GM12878 (cell line): ENCODE data around the gene ARHGAP6. TPM values are rescaled to one million over a fixed set of nuclear protein-coding genes. Genes with fewer than 3 reads are reported as not detected.
A peak's percentile ranks its signal among the peaks of the same experiment; 100 is the strongest.

ENCODE experiments used
- ATAC-seq: fragments of 200-7000 bp; cut with Tn5 transposase; 3 replicates; pipeline ENCODE4 v1.9.1; 2020; ENCODE audit warnings: mild to moderate bottlenecking, moderate library complexity
- Bru-seq: library from RNA; stranded (reverse); fragments of 400-500 nt; gene quantifications from one replicate; lab custom pipeline; 2021; lab: Mats Ljungman, UMichigan
- BruChase-seq, 2 experiments: library from RNA; stranded (reverse); fragments of 400-500 nt; gene quantifications; one replicate each; lab custom pipeline; 2021; lab: Mats Ljungman, UMichigan
- BruUV-seq: library from RNA; stranded (reverse); fragments of 400-500 nt; replicated peaks from 2 replicates; lab custom pipeline; 2021; lab: Mats Ljungman, UMichigan
- CTCF ChIA-PET: fragments of 300-600 bp; sonication (Branson Sonifier 250); formaldehyde crosslinking; extraction: SDS; loops from one replicate; lab custom pipeline; 2021; ENCODE audit warnings: inconsistent platforms; lab: Yijun Ruan, JAX
- POLR2A ChIA-PET: fragments of 350-600 bp; formaldehyde crosslinking; extraction: SDS; loops from one replicate; lab custom pipeline; 2021; ENCODE audit warnings: inconsistent platforms; lab: Charles Lee
- RAD21 ChIA-PET: fragments of 300-600 bp; sonication (Branson Sonifier 250); formaldehyde crosslinking; loops from one replicate; lab custom pipeline; 2023; ENCODE audit warnings: antibody characterized with exemption; ENCODE audit not compliant: unreplicated experiment; lab: Charles Lee
- SMC1A ChIA-PET: fragments of 300-600 bp; sonication (Branson Sonifier 250); formaldehyde crosslinking; loops from one replicate; lab custom pipeline; 2023; ENCODE audit not compliant: unreplicated experiment, uncharacterized antibody; lab: Charles Lee
- DNase-seq: peaks from one replicate; pipeline ENCODE4 v3.0.0-alpha.2; 2011; ENCODE audit warnings: low read depth, low spot score
- FAIRE-seq: peaks from 3 replicates; lab custom pipeline; 2011; peaks lifted over from hg19 to GRCh38; lab: Jason Lieb, UNC
- H2AFZ ChIP-seq: 2 replicates; pipeline ENCODE4 v1.6.0; 2011; ENCODE audit warnings: low read depth, low read length, control low read depth; ENCODE audit not compliant: control insufficient read depth
- H3K27ac ChIP-seq: 2 replicates; pipeline ENCODE4 v1.5.1; 2011; ENCODE audit warnings: control low read depth; ENCODE audit not compliant: control insufficient read depth, insufficient read depth
- H3K27me3 ChIP-seq, 2 experiments: replicated peaks in 1 of 2; 2 replicates each; pipeline versions ENCODE4 v1.6.0 to v1.6.1; 2011; ENCODE audit warnings: low read length in 1 of 2; ENCODE audit not compliant: control insufficient read depth in 2 of 2, insufficient read depth in 2 of 2
- H3K36me3 ChIP-seq, 2 experiments: 2 replicates each; pipeline ENCODE4 v1.5.1; 2011; ENCODE audit warnings: low read length in 1 of 2; ENCODE audit not compliant: control insufficient read depth in 2 of 2, insufficient read depth in 2 of 2
- H3K4me1 ChIP-seq: 2 replicates; pipeline ENCODE4 v1.6.1; 2011; ENCODE audit warnings: mild to moderate bottlenecking, low read length, moderate library complexity, mixed read lengths; ENCODE audit not compliant: control insufficient read depth, insufficient read depth
- H3K4me2 ChIP-seq: 2 replicates; pipeline ENCODE4 v1.6.0; 2011; ENCODE audit warnings: control low read depth; ENCODE audit not compliant: control insufficient read depth, insufficient read depth
- H3K4me3 ChIP-seq: fragments of 200-600 bp; sonication (generic); 2 replicates; pipeline ENCODE4 v1.5.1; 2016
- H3K79me2 ChIP-seq: 2 replicates; pipeline ENCODE4 v1.6.0; 2011; ENCODE audit warnings: low read length; ENCODE audit not compliant: control insufficient read depth, insufficient read depth
- H3K9ac ChIP-seq: 2 replicates; pipeline ENCODE4 v1.8.0; 2011; ENCODE audit warnings: low read length, control low read depth, mixed read lengths; ENCODE audit not compliant: control insufficient read depth, insufficient read depth
- H3K9me3 ChIP-seq: replicated peaks from 3 replicates; pipeline ENCODE4 v1.5.1; 2011; ENCODE audit warnings: mild to moderate bottlenecking, low read length; ENCODE audit not compliant: control insufficient read depth, insufficient read depth
- H4K20me1 ChIP-seq: 2 replicates; pipeline ENCODE4 v1.6.0; 2011; ENCODE audit not compliant: control insufficient read depth, insufficient read depth
- CBFB ChIP-seq: IDR thresholded peaks from 2 replicates; pipeline ENCODE4 v1.6.1; 2016; ENCODE audit warnings: antibody characterized with exemption, low read depth
- CREM ChIP-seq: IDR thresholded peaks from 2 replicates; pipeline ENCODE4 v1.6.1; 2014; ENCODE audit warnings: antibody characterized with exemption, low read depth
- HDAC6 ChIP-seq: fragments of 200-600 bp; sonication (generic); IDR thresholded peaks from one replicate; pipeline ENCODE4 v1.8.0; 2017; ENCODE audit warnings: antibody characterized with exemption; ENCODE audit not compliant: unreplicated experiment
- IKZF1 ChIP-seq: fragments of 450-650 bp; conservative IDR thresholded peaks from 2 replicates; pipeline ENCODE4 v1.6.1; 2017; ENCODE audit warnings: antibody characterized with exemption, mild to moderate bottlenecking
- NBN ChIP-seq: fragments of 450-650 bp; IDR thresholded peaks from 2 replicates; pipeline ENCODE4 v1.6.1; 2016
- NR2C1 ChIP-seq: fragments of 450-650 bp; IDR thresholded peaks from 2 replicates; pipeline ENCODE4 v1.6.1; 2017; ENCODE audit warnings: antibody characterized with exemption, mild to moderate bottlenecking, moderate library complexity
- NR2F1 ChIP-seq: fragments of 450-650 bp; conservative IDR thresholded peaks from 2 replicates; pipeline ENCODE4 v1.6.1; 2017; ENCODE audit warnings: mild to moderate bottlenecking
- PML ChIP-seq: IDR thresholded peaks from 2 replicates; pipeline ENCODE4 v1.6.1; 2012; ENCODE audit warnings: low read length, inconsistent platforms
- SMAD5 ChIP-seq: IDR thresholded peaks from 2 replicates; pipeline ENCODE4 v1.6.1; 2016; ENCODE audit warnings: antibody characterized with exemption, low read depth
- STAT1 ChIP-seq: fragments of 450-650 bp; conservative IDR thresholded peaks from 2 replicates; pipeline ENCODE4 v1.6.1; 2014; ENCODE audit warnings: antibody characterized with exemption, mild to moderate bottlenecking
- ZZZ3 ChIP-seq: IDR thresholded peaks from 2 replicates; pipeline ENCODE4 v1.6.1; 2011; ENCODE audit warnings: low read depth; ENCODE audit not compliant: control insufficient read depth, insufficient read length
- WGBS: methylation state at CpG from one replicate; pipeline ENCODE4 v1.1.6; 2016; ENCODE audit warnings: low lambda C conversion rate; ENCODE audit not compliant: insufficient replicate concordance, insufficient coverage; ENCODE audit errors: missing lambda C conversion rate; 5-methylcytosine and 5-hydroxymethylcytosine counted together
- in situ Hi-C: fragments of 300-500 bp; cut with MboI; formaldehyde crosslinking; loops from 9 replicates; pipeline ENCODE4 v1.14.3; 2018; ENCODE audit warnings: mixed read lengths
- intact Hi-C: fragments of 100-400 bp; cut with micrococcal nuclease; formaldehyde crosslinking; loops from one replicate; pipeline ENCODE4 v1.14.2; 2022; ENCODE audit not compliant: unreplicated experiment
- long read RNA-seq, 2 experiments: library from polyadenylated mRNA; unstranded; transcript quantifications; one replicate each; pipeline ENCODE4 v2.0.0, GENCODE V29; 2019 to 2020
- polyA minus RNA-seq, 3 experiments: library from RNA; depleted of rRNA, polyadenylated mRNA; stranded (reverse); fragments of >200 nt; gene quantifications; 2 replicates each; pipeline ENCODE4 v1.2.3, GENCODE V29; 2011
- polyA plus RNA-seq, 11 experiments: library from polyadenylated mRNA; depleted of rRNA in 4 of 11; unstranded in 6 of 11; stranded (reverse) in 5 of 11; fragments of >200 nt; fragmentation: Nextera tagmentation in 4 of 11; fragmentation: Illumina TruSeq in 1 of 11; extraction: Ambion mirVana in 4 of 11; extraction: Trizol in 1 of 11; gene quantifications; 1 replicate in 1 of 11; 2 replicates in 10 of 11; pipeline versions ENCODE4 v1.2.1 to v1.2.3, GENCODE V29; 2011 to 2016; ENCODE audit warnings: inconsistent platforms in 2 of 11, missing spikeins in 2 of 11, low read depth in 1 of 11
- total RNA-seq, 4 experiments: library from RNA; depleted of rRNA in 3 of 4; stranded (reverse); fragments of >200 nt in 3 of 4; fragmentation: Illumina TruSeq in 1 of 4; extraction: Trizol in 1 of 4; gene quantifications; 2 replicates each; pipeline versions ENCODE4 v1.2.1 to v1.2.3, GENCODE V29; 2013 to 2021
- TF ChIP-seq, protein P1 (sequence below): fragments of 450-650 bp; IDR thresholded peaks from 2 replicates; pipeline ENCODE4 v1.6.1; 2017; ENCODE audit warnings: mild to moderate bottlenecking, moderate library complexity

ARHGAP6 gene, protein sequence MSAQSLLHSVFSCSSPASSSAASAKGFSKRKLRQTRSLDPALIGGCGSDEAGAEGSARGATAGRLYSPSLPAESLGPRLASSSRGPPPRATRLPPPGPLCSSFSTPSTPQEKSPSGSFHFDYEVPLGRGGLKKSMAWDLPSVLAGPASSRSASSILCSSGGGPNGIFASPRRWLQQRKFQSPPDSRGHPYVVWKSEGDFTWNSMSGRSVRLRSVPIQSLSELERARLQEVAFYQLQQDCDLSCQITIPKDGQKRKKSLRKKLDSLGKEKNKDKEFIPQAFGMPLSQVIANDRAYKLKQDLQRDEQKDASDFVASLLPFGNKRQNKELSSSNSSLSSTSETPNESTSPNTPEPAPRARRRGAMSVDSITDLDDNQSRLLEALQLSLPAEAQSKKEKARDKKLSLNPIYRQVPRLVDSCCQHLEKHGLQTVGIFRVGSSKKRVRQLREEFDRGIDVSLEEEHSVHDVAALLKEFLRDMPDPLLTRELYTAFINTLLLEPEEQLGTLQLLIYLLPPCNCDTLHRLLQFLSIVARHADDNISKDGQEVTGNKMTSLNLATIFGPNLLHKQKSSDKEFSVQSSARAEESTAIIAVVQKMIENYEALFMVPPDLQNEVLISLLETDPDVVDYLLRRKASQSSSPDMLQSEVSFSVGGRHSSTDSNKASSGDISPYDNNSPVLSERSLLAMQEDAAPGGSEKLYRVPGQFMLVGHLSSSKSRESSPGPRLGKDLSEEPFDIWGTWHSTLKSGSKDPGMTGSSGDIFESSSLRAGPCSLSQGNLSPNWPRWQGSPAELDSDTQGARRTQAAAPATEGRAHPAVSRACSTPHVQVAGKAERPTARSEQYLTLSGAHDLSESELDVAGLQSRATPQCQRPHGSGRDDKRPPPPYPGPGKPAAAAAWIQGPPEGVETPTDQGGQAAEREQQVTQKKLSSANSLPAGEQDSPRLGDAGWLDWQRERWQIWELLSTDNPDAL (N-terminal part only)
- 0.54 and 1.3 TPM in 2 replicates for total RNA-seq (2013; cell fraction: nucleolus; rRNA removed)
- total RNA-seq (2014; rRNA removed) (0.71 and 1.2 TPM in 2 replicates), total RNA-seq (2014; rRNA removed; fragmentation: Illumina TruSeq; extraction: Trizol) (0.85 and 1.0 TPM in 2 replicates), total RNA-seq (2021) (1.4 and 1.8 TPM in 2 replicates), polyA plus RNA-seq (2011; rRNA removed) (0.17 and 0.38 TPM in 2 replicates), polyA plus RNA-seq (2014; fragmentation: Illumina TruSeq; extraction: Trizol) (1.5 and 1.6 TPM in 2 replicates), polyA plus RNA-seq (2014; fragmentation: Nextera tagmentation; extraction: Ambion mirVana) (under 1 TPM; 0.38 to 0.39 TPM), polyA plus RNA-seq (2014; rRNA removed) (0.46 and 1.0 TPM in 2 replicates), polyA plus RNA-seq (2016; fragmentation: Nextera tagmentation; extraction: Ambion mirVana) (under 1 TPM; 0.20 to 0.67 TPM), polyA minus RNA-seq (2011; rRNA and poly(A)+ RNA removed) (0.57 and 1.5 TPM in 2 replicates), Bru-seq, nascent RNA (percentile 65 among the genes with signal in this experiment), BruChase-seq, experiment 1, labeled RNA remaining after a 6-hour chase (percentile 66 among the genes with signal in this experiment), BruChase-seq, experiment 2, labeled RNA remaining after a 2-hour chase (percentile 78 among the genes with signal in this experiment)
- polyA plus RNA-seq (2011; ENCODE audit: low read depth) = 0.79 TPM
- polyA plus RNA-seq (2011; cell fraction: cytosol; rRNA removed) = 0.28 and 0.32 TPM in 2 replicates
- 0.20 and 0.39 TPM in 2 replicates for polyA plus RNA-seq (2011; cell fraction: nucleus; rRNA removed)
- 1.7 and 2.2 TPM in 2 replicates for polyA plus RNA-seq (2012)
- polyA minus RNA-seq (2011; cell fraction: cytosol; rRNA and poly(A)+ RNA removed) = not detected in 2 replicates
- polyA minus RNA-seq (2011; cell fraction: nucleus; rRNA and poly(A)+ RNA removed) = 0.60 and 0.86 TPM in 2 replicates
- long read RNA-seq, experiment 1 = 0 reads
- long read RNA-seq, experiment 2, partial matches to known transcripts = 0 of 1 reads
- long read RNA-seq, experiment 2, other reads (novel, unspliced or antisense) = 1 of 1 reads

DNA sequence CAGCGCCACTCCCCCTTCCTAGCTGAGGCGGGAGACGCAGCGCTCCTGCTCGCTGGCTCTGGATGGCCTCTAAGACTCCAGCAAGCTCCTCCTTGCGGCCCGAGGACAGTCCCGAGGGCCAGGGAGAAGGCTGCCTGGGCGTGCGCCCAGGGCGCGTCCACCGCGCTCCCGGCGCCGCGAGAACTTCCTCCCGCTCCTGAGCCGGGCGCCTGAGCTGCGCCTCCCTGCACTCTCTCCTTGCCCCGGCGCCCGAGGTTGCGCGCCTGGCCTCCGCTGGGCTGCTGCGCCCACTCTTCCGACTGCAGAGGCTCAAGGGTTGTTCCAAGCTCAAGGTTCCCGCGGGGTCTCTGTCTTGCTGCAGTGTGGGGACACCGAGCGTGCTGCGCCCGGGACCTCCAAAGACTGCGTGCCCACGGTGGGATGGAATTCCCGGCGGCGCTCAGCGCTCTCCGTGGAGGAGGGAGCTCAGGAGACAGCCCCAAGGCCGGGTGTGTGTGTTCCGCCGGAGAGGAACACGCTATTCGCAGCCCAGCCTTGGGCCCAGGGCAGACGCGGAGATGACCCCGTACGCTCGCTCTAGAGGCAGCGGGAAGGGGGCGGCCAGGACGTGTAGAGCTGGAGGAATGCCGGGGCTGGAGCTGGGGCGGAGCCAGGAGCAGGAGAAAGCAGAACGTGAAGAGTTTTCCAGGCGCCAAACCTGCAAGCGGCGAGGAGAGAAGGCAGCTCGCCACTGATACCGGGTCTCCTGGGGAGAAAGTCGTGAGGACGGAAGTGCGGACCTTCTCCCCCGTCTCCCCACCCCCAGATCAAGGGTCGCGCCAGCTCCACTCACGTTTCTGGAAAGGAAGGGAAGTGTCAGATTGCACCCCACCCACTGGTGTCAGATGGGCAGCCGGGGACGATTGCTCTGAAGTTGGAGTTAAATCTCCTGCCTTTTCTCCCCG, at the start of gene ARHGAP6:
ARHGAP6 (minus strand) TSS at position 753 of the 944 bp plus-strand sequence. CDS start 1,092 bp downstream, outside the sequence.
- no peak for DNase-seq
- no TSS peak for BruUV-seq
- Histone ChIP-seq H3K4me2 (peak within 1 kb of the TSS; percentile 57), H2AFZ (no peak within 1 kb of the TSS; the same call in 1 of the 2 replicates), H3K9ac (no peak within 1 kb of the TSS), H3K9me3 (no peaks in the 10 kb centered on the region), H3K36me3 (no peaks in the 10 kb centered on the region), H3K4me1 (no peaks in the 10 kb centered on the region), H3K79me2 (no peaks in the 10 kb centered on the region), H3K27me3 (peaks cover 0 to 1% of the 10 kb centered on the region in 2 experiments; a peak in 1 of 4 replicates), H4K20me1 (no peaks in the 10 kb centered on the region), H3K27ac (no peak within 1 kb of the TSS), H3K4me3 (peak within 1 kb of the TSS; percentile 26; the same call in 1 of the 2 replicates)
- peak; percentile 56 for ATAC-seq
- FAIRE-seq = no peak
- WGBS = 40% methylated on average over 61 of the region's 74 CpGs
- ChIA-PET CTCF (interaction anchor here (1.4 kb wide), 1 partner anchor 59 kb away, joined by 5 read pairs; no protein-coding TSS in a partner anchor), RAD21 (interaction anchor here (0.8 kb wide), 1 partner anchor 106 kb away, joined by 3 read pairs; no protein-coding TSS in a partner anchor), SMC1A (interaction anchor here (1.0 to 2.2 kb wide), 3 partner anchors 13 to 124 kb away, joined by 3 to 5 read pairs (median 4); no protein-coding TSS in a partner anchor), POLR2A (no interaction called here)
- in situ Hi-C loops = no loop called here
- intact Hi-C loops = no loop called here
- TF ChIP-seq STAT1 = no peak
- no peak for TF ChIP-seq NBN
- TF ChIP-seq NR2F1 = no peak
- no peak for TF ChIP-seq CREM
- no peak for TF ChIP-seq SMAD5
- 0 out of 2 replicates have a peak, but pooled peaks have one; percentile 21 for TF ChIP-seq IKZF1
- no peak for TF ChIP-seq PML
- no peak for TF ChIP-seq ZZZ3
- peak; percentile 39 for TF ChIP-seq HDAC6
- no peak for TF ChIP-seq CBFB
- TF ChIP-seq, protein P1, sequence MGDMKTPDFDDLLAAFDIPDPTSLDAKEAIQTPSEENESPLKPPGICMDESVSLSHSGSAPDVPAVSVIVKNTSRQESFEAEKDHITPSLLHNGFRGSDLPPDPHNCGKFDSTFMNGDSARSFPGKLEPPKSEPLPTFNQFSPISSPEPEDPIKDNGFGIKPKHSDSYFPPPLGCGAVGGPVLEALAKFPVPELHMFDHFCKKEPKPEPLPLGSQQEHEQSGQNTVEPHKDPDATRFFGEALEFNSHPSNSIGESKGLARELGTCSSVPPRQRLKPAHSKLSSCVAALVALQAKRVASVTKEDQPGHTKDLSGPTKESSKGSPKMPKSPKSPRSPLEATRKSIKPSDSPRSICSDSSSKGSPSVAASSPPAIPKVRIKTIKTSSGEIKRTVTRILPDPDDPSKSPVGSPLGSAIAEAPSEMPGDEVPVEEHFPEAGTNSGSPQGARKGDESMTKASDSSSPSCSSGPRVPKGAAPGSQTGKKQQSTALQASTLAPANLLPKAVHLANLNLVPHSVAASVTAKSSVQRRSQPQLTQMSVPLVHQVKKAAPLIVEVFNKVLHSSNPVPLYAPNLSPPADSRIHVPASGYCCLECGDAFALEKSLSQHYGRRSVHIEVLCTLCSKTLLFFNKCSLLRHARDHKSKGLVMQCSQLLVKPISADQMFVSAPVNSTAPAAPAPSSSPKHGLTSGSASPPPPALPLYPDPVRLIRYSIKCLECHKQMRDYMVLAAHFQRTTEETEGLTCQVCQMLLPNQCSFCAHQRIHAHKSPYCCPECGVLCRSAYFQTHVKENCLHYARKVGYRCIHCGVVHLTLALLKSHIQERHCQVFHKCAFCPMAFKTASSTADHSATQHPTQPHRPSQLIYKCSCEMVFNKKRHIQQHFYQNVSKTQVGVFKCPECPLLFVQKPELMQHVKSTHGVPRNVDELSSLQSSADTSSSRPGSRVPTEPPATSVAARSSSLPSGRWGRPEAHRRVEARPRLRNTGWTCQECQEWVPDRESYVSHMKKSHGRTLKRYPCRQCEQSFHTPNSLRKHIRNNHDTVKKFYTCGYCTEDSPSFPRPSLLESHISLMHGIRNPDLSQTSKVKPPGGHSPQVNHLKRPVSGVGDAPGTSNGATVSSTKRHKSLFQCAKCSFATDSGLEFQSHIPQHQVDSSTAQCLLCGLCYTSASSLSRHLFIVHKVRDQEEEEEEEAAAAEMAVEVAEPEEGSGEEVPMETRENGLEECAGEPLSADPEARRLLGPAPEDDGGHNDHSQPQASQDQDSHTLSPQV = no peak
- TF ChIP-seq NR2C1 = no peak
